AG04450 (cell line): ENCODE measurements around the gene ZC3H18. TPM values are rescaled to one million over a fixed set of nuclear protein-coding genes. Genes with fewer than 3 reads are reported as not detected.
A peak's percentile ranks its signal among the peaks of the same experiment; 100 is the strongest.

Experiments used
- CTCF ChIA-PET: fragments of 300-600, 350-600 bp; formaldehyde crosslinking; extraction: SDS; loops from one replicate; lab custom pipeline; 2022; ENCODE audit warnings: antibody characterized with exemption, inconsistent platforms; lab: Charles Lee
- POLR2A ChIA-PET: fragments of 350-600 bp; formaldehyde crosslinking; extraction: SDS; loops from one replicate; lab custom pipeline; 2021; ENCODE audit warnings: antibody characterized with exemption, inconsistent platforms; lab: Yijun Ruan, JAX
- DNase-seq: peaks from one replicate; pipeline ENCODE4 v3.0.0-alpha.2; 2011; ENCODE audit warnings: low read depth, low spot score
- H3K27ac ChIP-seq: one replicate; pipeline ENCODE4 v1.5.1; 2012; ENCODE audit warnings: low read depth, low read length, control low read depth
- H3K27me3 ChIP-seq: one replicate; pipeline ENCODE4 v1.6.0; 2012; ENCODE audit warnings: low read length; ENCODE audit not compliant: control insufficient read depth, insufficient read depth
- H3K4me3 ChIP-seq: 2 replicates; pipeline ENCODE4 v1.5.1; 2011; ENCODE audit warnings: mild to moderate bottlenecking, low read depth, low read length, control low read depth
- H3K9me3 ChIP-seq: 2 replicates; pipeline ENCODE4 v1.5.1; 2012; ENCODE audit warnings: low read length; ENCODE audit not compliant: control insufficient read depth, insufficient read depth
- CTCF ChIP-seq: IDR thresholded peaks from 2 replicates; pipeline ENCODE4 v1.5.1; 2011; ENCODE audit warnings: low read depth, low read length, control low read depth, inconsistent platforms
- polyA plus RNA-seq: library from polyadenylated mRNA; depleted of rRNA; stranded (reverse); fragments of >200 nt; gene quantifications from 2 replicates; pipeline ENCODE4 v1.2.3, GENCODE V29; 2011

ZC3H18 gene
- polyA plus RNA-seq, 1 experiment = 10.1 TPM

DNA sequence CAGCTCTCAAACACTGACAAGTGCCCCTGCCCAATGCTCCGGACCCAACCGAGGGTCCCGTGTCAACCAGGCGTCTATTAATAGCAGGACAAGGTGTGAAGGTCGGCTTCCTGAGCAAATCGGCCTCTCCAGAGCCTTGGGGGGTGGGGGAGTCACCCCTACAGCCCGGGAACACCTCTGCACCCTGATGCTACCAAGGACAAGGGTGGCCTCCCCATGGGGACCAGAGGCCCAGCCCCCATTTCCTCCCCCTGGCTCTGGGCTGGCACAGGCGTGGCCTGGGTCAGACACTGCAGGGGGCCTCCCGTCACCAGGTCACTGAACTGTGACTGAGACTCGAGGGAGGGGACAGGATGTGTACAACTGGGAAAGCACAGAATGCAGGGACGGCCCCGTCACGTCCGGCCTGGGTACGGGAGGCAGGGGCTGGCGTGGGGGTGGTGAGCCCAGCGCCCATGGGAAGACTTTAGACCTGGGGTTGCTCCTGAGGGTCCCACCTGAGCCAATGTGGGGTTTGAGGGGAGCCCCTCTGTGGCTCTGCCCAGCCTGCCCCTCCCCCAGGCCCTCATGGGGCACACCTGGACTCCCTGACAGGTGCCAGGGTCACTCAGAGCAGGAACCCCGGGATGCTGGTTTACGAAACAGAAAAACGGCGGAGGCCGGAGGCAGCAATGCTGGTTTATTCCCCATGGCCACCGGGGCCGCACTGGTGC, 81.2 kb downstream of the ZC3H18 start:
- Histone ChIP-seq H3K4me3 (peak overlapping the region; percentile 83), H3K27me3 (no peaks in the 10 kb centered on the region), H3K9me3 (no peaks in the 10 kb centered on the region; the same call in 1 of the 2 replicates), H3K27ac (no peak overlapping the region)
- ChIA-PET POLR2A (no interaction called here), CTCF (no interaction called here)
- TF ChIP-seq CTCF = no peak
- no peak for DNase-seq

DNA sequence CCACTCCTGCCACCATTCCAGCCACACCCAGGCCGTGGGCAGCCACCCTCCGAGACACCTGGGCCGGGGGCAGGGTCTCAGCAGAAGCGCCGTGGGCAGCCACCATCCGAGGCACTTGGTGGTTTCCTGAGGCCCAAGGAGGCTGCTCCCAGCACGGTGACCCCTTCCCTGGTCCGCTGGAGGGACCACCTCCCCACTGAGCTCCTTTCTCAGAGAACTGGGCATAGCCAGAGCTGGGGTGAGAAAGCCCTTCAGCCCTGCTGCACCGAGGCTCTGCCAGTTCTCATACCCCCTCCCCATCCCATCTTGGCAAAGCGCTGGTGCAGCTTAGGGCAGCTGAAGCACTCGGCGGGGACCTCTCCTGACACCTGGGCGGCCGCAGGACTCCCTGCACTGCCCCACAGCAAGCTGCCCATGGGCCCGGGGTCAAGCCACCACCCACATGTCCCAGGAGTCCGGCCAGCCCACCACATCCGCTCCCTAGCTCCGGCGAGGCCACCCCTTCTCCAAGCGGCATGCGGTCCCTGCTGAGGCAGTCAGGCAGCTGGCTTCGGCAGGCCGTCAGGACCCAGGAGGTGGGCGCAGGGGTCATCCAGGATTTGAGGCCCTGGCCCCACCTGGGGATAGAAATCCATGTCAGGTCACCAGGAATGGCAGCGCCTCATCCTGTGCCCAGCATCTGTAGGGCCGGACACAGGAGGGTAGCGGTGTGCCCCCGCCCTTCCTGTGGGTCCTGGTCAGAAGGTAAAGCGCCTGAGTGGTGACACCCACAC, 82.0 kb downstream of the ZC3H18 start:
- H3K27me3 ChIP-seq = no peaks in the 10 kb centered on the region
- no peak overlapping the region for H3K4me3 ChIP-seq
- POLR2A ChIA-PET = no interaction called here
- no peak for TF ChIP-seq CTCF
- H3K9me3 ChIP-seq = no peaks in the 10 kb centered on the region; the same call in 1 of the 2 replicates
- CTCF ChIA-PET = no interaction called here
- no peak for DNase-seq
- H3K27ac ChIP-seq = no peak overlapping the region

- Histone ChIP-seq H3K27ac (no peak overlapping the region), H3K9me3 (no peaks in the 10 kb centered on the region; the same call in 1 of the 2 replicates), H3K4me3 (no peak overlapping the region), H3K27me3 (no peaks in the 10 kb centered on the region)
- no peak for DNase-seq
- CTCF ChIA-PET = no interaction called here
- POLR2A ChIA-PET = no interaction called here
- TF ChIP-seq CTCF = no peak
Measured at GRCh38 chr16:88652762-88653063, 82.5 kb downstream of the ZC3H18 start.

DNA sequence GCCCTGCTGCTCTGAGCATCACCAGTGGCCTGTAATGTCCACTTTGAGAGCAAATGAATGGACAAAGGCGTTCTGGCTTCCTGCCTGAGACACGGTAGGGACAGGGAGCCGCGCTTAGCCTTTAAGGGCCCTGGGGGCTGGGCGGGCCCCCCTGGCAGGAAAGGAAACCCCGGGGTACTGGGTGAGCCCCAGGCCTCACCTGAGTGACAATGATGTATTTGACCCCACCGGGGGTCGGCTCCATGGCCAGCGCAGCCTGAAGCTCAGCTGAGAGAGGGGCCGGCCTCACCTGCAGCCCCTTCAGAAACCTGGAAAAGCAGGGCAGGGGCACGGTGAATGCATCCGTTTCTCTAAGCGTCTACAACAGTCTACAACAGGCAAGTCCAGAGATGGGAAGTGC, 82.9 kb downstream of the ZC3H18 start:
- no peaks in the 10 kb centered on the region; the same call in 1 of the 2 replicates for H3K9me3 ChIP-seq
- ChIA-PET POLR2A (no interaction called here), CTCF (no interaction called here)
- no peak overlapping the region for H3K27ac ChIP-seq
- no peaks in the 10 kb centered on the region for H3K27me3 ChIP-seq
- no peak for DNase-seq
- H3K4me3 ChIP-seq = no peak overlapping the region
- no peak for TF ChIP-seq CTCF

DNA sequence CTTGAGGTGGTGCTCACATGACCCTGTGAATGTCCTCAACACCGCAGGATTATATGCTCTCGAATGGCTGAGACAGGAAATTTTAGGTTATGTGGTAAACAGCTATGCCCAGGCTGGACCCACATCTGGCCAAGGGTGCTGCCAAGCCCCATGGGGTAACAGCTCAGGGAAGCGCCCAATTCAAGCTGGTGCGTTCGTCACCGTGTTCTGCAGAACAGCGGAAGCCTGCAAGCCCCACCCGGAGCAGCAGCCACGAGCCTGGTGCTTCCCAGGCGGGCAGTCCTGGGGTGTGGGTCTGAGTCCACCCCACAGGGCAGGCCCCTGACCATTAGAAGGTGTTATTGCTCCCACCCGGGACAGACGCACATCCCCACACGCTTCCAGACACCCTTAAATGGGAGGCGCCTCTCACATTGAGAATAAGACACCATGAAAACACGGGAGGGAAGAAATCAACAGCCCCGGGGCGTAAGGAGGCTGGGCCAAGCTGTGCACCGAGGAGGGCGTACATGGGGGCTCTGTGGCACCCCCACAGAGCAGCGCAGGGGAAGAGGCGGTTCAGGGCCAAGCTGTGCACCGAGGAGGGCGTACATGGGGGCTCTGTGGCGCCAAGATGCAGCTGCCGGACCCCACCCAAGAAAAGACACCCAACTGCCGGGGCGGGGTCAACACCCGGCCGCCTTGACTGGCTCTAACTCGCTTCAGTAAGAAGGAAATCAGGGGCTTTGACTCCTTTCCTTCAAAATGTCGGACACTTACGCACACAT, 83.6 kb downstream of the ZC3H18 start:
- Histone ChIP-seq H3K27me3 (no peaks in the 10 kb centered on the region), H3K4me3 (no peak overlapping the region), H3K9me3 (no peaks in the 10 kb centered on the region; the same call in 1 of the 2 replicates), H3K27ac (no peak overlapping the region)
- ChIA-PET POLR2A (no interaction called here), CTCF (no interaction called here)
- TF ChIP-seq CTCF = no peak
- DNase-seq = no peak
